H9 (cell line): ENCODE data around the gene DTNB. TPM values are rescaled to one million over a fixed set of nuclear protein-coding genes. Genes with fewer than 3 reads are reported as not detected.
A peak's percentile ranks its signal among the peaks of the same experiment; 100 is the strongest.

ENCODE experiments used
- DNase-seq: peaks from one replicate; pipeline ENCODE4 v3.0.0-alpha.2; 2017
- H2AFZ ChIP-seq: one replicate; pipeline ENCODE4 v1.6.1; 2013; ENCODE audit warnings: mild to moderate bottlenecking, low read length, control low read depth, moderate library complexity
- H2AK5ac ChIP-seq: 2 replicates; pipeline ENCODE4 v1.6.1; 2013; ENCODE audit warnings: low read length, control low read depth, mixed read lengths; ENCODE audit not compliant: insufficient read length
- H2BK120ac ChIP-seq: one replicate; pipeline ENCODE4 v1.6.1; 2013; ENCODE audit warnings: low read depth, mild to moderate bottlenecking, low read length, control low read depth, inconsistent platforms; ENCODE audit not compliant: poor library complexity, severe bottlenecking
- H2BK12ac ChIP-seq: 2 replicates; pipeline ENCODE4 v1.6.1; 2013; ENCODE audit warnings: low read length, control low read depth, mixed read lengths, low read depth; ENCODE audit not compliant: insufficient read length
- H2BK15ac ChIP-seq: 2 replicates; pipeline ENCODE4 v1.6.1; 2013; ENCODE audit warnings: low read depth, low read length, control low read depth
- H2BK20ac ChIP-seq: one replicate; pipeline ENCODE4 v1.6.1; 2013; ENCODE audit warnings: low read depth, mild to moderate bottlenecking, low read length, control low read depth, inconsistent platforms; ENCODE audit not compliant: poor library complexity, severe bottlenecking
- H2BK5ac ChIP-seq: 2 replicates; pipeline ENCODE4 v1.6.1; 2013; ENCODE audit warnings: low read length, control low read depth, mixed read lengths; ENCODE audit not compliant: insufficient read length
- H3K14ac ChIP-seq: 2 replicates; pipeline ENCODE4 v1.6.1; 2013; ENCODE audit warnings: low read length, control low read depth; ENCODE audit not compliant: insufficient read depth
- H3K18ac ChIP-seq: 2 replicates; pipeline ENCODE4 v1.6.1; 2013; ENCODE audit warnings: low read depth, mild to moderate bottlenecking, mixed read lengths, low read length, control low read depth; ENCODE audit not compliant: insufficient read length
- H3K23ac ChIP-seq: 2 replicates; pipeline ENCODE4 v1.6.1; 2013; ENCODE audit warnings: low read length, control low read depth, mixed read lengths, low read depth; ENCODE audit not compliant: insufficient read length
- H3K23me2 ChIP-seq: 2 replicates; pipeline ENCODE4 v1.6.1; 2013; ENCODE audit warnings: low read depth, mild to moderate bottlenecking, mixed read lengths, low read length, control low read depth; ENCODE audit not compliant: insufficient read length, poor library complexity, severe bottlenecking
- H3K27ac ChIP-seq: 2 replicates; pipeline ENCODE4 v1.5.1; 2013; ENCODE audit warnings: low read length, control low read depth, mixed read lengths, low read depth; ENCODE audit not compliant: insufficient read length
- H3K27me3 ChIP-seq: 2 replicates; pipeline ENCODE4 v1.6.1; 2013; ENCODE audit warnings: low read length, control low read depth, inconsistent platforms; ENCODE audit not compliant: insufficient read depth
- H3K4ac ChIP-seq: 2 replicates; pipeline ENCODE4 v1.6.1; 2013; ENCODE audit warnings: low read depth, mild to moderate bottlenecking, control low read depth, inconsistent platforms, low read length, moderate library complexity
- H3K4me1 ChIP-seq: 2 replicates; pipeline ENCODE4 v1.6.1; 2013; ENCODE audit warnings: low read length, control low read depth, inconsistent platforms; ENCODE audit not compliant: insufficient read depth
- H3K4me2 ChIP-seq: 2 replicates; pipeline ENCODE4 v1.6.1; 2013; ENCODE audit warnings: low read length, control low read depth, mixed read lengths; ENCODE audit not compliant: insufficient read length, insufficient read depth
- H3K56ac ChIP-seq: 2 replicates; pipeline ENCODE4 v1.6.1; 2013; ENCODE audit warnings: low read depth, mild to moderate bottlenecking, mixed read lengths, low read length, control low read depth; ENCODE audit not compliant: insufficient read length
- H3K79me1 ChIP-seq: 2 replicates; pipeline ENCODE4 v1.6.1; 2013; ENCODE audit warnings: low read depth, mild to moderate bottlenecking, moderate library complexity, low read length, control low read depth, inconsistent platforms; ENCODE audit not compliant: insufficient read depth, poor library complexity, severe bottlenecking
- H3K79me2 ChIP-seq: 2 replicates; pipeline ENCODE4 v1.6.1; 2013; ENCODE audit warnings: low read length, control low read depth, inconsistent platforms; ENCODE audit not compliant: insufficient read depth
- H3K9ac ChIP-seq: 2 replicates; pipeline ENCODE4 v1.6.1; 2013; ENCODE audit warnings: low read length, control low read depth, mixed read lengths; ENCODE audit not compliant: insufficient read length; ENCODE audit errors: extremely low read depth
- H3K9me3 ChIP-seq: one replicate; pipeline ENCODE4 v1.6.1; 2013; ENCODE audit warnings: low read depth, low read length, inconsistent platforms; ENCODE audit not compliant: control insufficient read depth
- H3T11ph ChIP-seq: one replicate; pipeline ENCODE4 v1.6.1; 2013; ENCODE audit warnings: mild to moderate bottlenecking, low read length, control low read depth, inconsistent platforms
- H4K20me1 ChIP-seq: one replicate; pipeline ENCODE4 v1.6.1; 2013; ENCODE audit not compliant: control insufficient read depth, insufficient read length, insufficient read depth
- H4K5ac ChIP-seq: 2 replicates; pipeline ENCODE4 v1.6.1; 2013; ENCODE audit warnings: low read depth, mild to moderate bottlenecking, mixed read lengths, low read length, control low read depth; ENCODE audit not compliant: insufficient read length
- H4K8ac ChIP-seq: replicated peaks from 2 replicates; pipeline ENCODE4 v1.6.1; 2013; ENCODE audit warnings: low read length, control low read depth, mixed read lengths, low read depth; ENCODE audit not compliant: insufficient read length
- H4K91ac ChIP-seq: 2 replicates; pipeline ENCODE4 v1.6.1; 2013; ENCODE audit warnings: low read depth, mild to moderate bottlenecking, moderate library complexity, mixed read lengths, low read length, control low read depth; ENCODE audit not compliant: insufficient read length
- H3K27ac Mint-ChIP-seq, 3 experiments: 2 replicates in 2 of 3; 3 replicates in 1 of 3; pipeline ENCODE4 v1.8.0; 2020 to 2021; ENCODE audit warnings: mixed read lengths in 3 of 3, mild to moderate bottlenecking in 1 of 3, moderate library complexity in 1 of 3
- H3K27me3 Mint-ChIP-seq: 2 replicates; pipeline ENCODE4 v1.8.0; 2021; ENCODE audit warnings: low read depth, mild to moderate bottlenecking, moderate library complexity, mixed read lengths
- H3K36me3 Mint-ChIP-seq, 3 experiments: 2 replicates in 2 of 3; 3 replicates in 1 of 3; pipeline ENCODE4 v1.8.0; 2020 to 2021; ENCODE audit warnings: low read depth in 3 of 3, mixed read lengths in 3 of 3; ENCODE audit not compliant: insufficient read depth in 1 of 3
- H3K4me1 Mint-ChIP-seq, 2 experiments: 2 replicates each; pipeline ENCODE4 v1.8.0; 2020; ENCODE audit warnings: mixed read lengths in 2 of 2
- H3K4me3 Mint-ChIP-seq, 2 experiments: 2 replicates in 1 of 2; 3 replicates in 1 of 2; pipeline ENCODE4 v1.8.0; 2020 to 2021; ENCODE audit warnings: mild to moderate bottlenecking in 2 of 2, mixed read lengths in 2 of 2, moderate library complexity in 1 of 2
- H3K9me3 Mint-ChIP-seq, 2 experiments: 2 replicates in 1 of 2; 3 replicates in 1 of 2; pipeline ENCODE4 v1.8.0; 2020; ENCODE audit warnings: mild to moderate bottlenecking in 2 of 2, mixed read lengths in 2 of 2, moderate library complexity in 1 of 2
- CTCF ChIP-seq: fragments of 200-600 bp; sonication (generic); conservative IDR thresholded peaks from 3 replicates; pipeline ENCODE4 v1.8.0; 2021; ENCODE audit warnings: antibody characterized with exemption, mild to moderate bottlenecking
- WGBS: extraction: QIAGEN DNeasy Blood & Tissue Kit; methylation state at CpG from one replicate; pipeline ENCODE4 v1.1.7; 2013; ENCODE audit warnings: missing lambda C conversion rate, low lambda C conversion rate, mixed read lengths; ENCODE audit not compliant: insufficient read length; ENCODE audit errors: extremely low coverage; 5-methylcytosine and 5-hydroxymethylcytosine counted together
- total RNA-seq: library from RNA; stranded (reverse); gene quantifications from 2 replicates; pipeline ENCODE4 v1.2.1, GENCODE V29; 2021

Gene DTNB
- total RNA-seq, 1 experiment from 2014 or later: 26.7 TPM

- no peak for TF ChIP-seq CTCF
- H3K9me3 Mint-ChIP-seq: no peaks in the 10 kb centered on the region
- no peak for DNase-seq
These were observed 338.2 kb downstream of the DTNB start for GRCh38 chr2:25335204-25335603.

More at GRCh38 chr2:25335204-25335603, 338.2 kb downstream of the DTNB start:
- H2BK5ac ChIP-seq: no peak overlapping the region
- no peak overlapping the region for H2AFZ ChIP-seq
- no peak overlapping the region for H4K5ac ChIP-seq
- H2BK120ac ChIP-seq: no peak overlapping the region
- H3K4me3 Mint-ChIP-seq: peak overlapping the region in 1 of 2 experiments; percentile 1; a peak in 1 of 5 replicates
- H3K79me2 ChIP-seq: no peaks in the 10 kb centered on the region; the same call in 1 of the 2 replicates
- WGBS: no CpG with 5 or more reads among the region's 8 CpGs
- H2AK5ac ChIP-seq: no peak overlapping the region
- H3K9ac ChIP-seq: no peak overlapping the region
- no peaks in the 10 kb centered on the region for H3K9me3 ChIP-seq
- H3K14ac ChIP-seq: no peak overlapping the region; the same call in 1 of the 2 replicates
- no peak overlapping the region for H3K27ac ChIP-seq
- H4K91ac ChIP-seq: no peak overlapping the region
- no peaks in the 10 kb centered on the region for H3K79me1 ChIP-seq
- no peak overlapping the region for H3K4ac ChIP-seq
- no peak overlapping the region for H3K56ac ChIP-seq
- H3K23me2 ChIP-seq: no peaks in the 10 kb centered on the region
- no peak overlapping the region for H2BK12ac ChIP-seq
- H3K4me1 Mint-ChIP-seq: peaks cover 61 to 77% of the 10 kb centered on the region in 2 experiments
- H2BK20ac ChIP-seq: no peak overlapping the region
- H3K36me3 Mint-ChIP-seq: no peaks in the 10 kb centered on the region; a peak in 1 of 7 replicates
- no peak overlapping the region for H4K8ac ChIP-seq
- H3K27me3 Mint-ChIP-seq: no peaks in the 10 kb centered on the region; the same call in 1 of the 2 replicates
- no peak overlapping the region for H3K18ac ChIP-seq
- H3K27ac Mint-ChIP-seq: no peak overlapping the region
- no peaks in the 10 kb centered on the region for H4K20me1 ChIP-seq
- no peak overlapping the region for H3K4me2 ChIP-seq
- no peak overlapping the region for H3K23ac ChIP-seq
- peaks cover 15% of the 10 kb centered on the region; the same call in 1 of the 2 replicates for H3K4me1 ChIP-seq
- H3T11ph ChIP-seq: no peak overlapping the region
- no peaks in the 10 kb centered on the region for H3K27me3 ChIP-seq
- H2BK15ac ChIP-seq: no peak overlapping the region
